ENCODE data around the gene ASB1. TPM values are rescaled to one million over a fixed set of nuclear protein-coding genes. Genes with fewer than 3 reads are reported as not detected.

The ASB1 gene
- total and polyA plus RNA-seq, 9 of the 15 experiments (the other 6 are each of a cell fraction or from before 2014, with no cell fraction given), result 6.3 to 37.7 (median 23.9) TPM

GRCh38 chr2:238449241-238449640, 22.5 kb downstream of the ASB1 start:
- Histone ChIP-seq H3K4me1 (replicated peaks in 1 of 2; ENCODE audit: control insufficient read depth in 2 of 2, insufficient read depth in 2 of 2, low read length in 2 of 2) (no peaks in the 10 kb centered on the region), H3K79me2 (ENCODE audit: control insufficient read depth, insufficient read depth, low read length) (peaks cover under 1% of the 10 kb centered on the region; the same call in 2 of the 3 replicates), H3K9ac (ENCODE audit: insufficient read depth in 1 of 2, low read depth in 2 of 2, low read length in 2 of 2) (no peak overlapping the region), H3K27ac (ENCODE audit: extremely low read depth, low read depth, low read length) (no peak overlapping the region), H3K9me1 (ENCODE audit: control insufficient read depth, insufficient read depth, low read length) (no peaks in the 10 kb centered on the region), H3K4me3 (no peak overlapping the region), H4K20me1 (replicated peaks; ENCODE audit: control insufficient read depth, insufficient read depth, low read length) (no peaks in the 10 kb centered on the region), H2AFZ (ENCODE audit: low read depth, low read length) (no peak overlapping the region), H3K9me3 (replicated peaks; ENCODE audit: control insufficient read depth, insufficient read depth, low read depth, low read length) (no peaks in the 10 kb centered on the region), H3K4me2 (ENCODE audit: insufficient read depth, low read length) (no peak overlapping the region), H3K27me3 (ENCODE audit: control insufficient read depth in 2 of 2, insufficient read depth in 2 of 2, low read length in 2 of 2) (no peaks in the 10 kb centered on the region), H3K36me3 (ENCODE audit: control insufficient read depth, insufficient read depth, low read length) (peaks cover 85% of the 10 kb centered on the region)
- POLR2A ChIA-PET, result interaction anchor here (0.6 to 0.9 kb wide), 3 partner anchors 9 to 274 kb away, joined by 3 read pairs; no protein-coding TSS in a partner anchor
- CTCF ChIA-PET (ENCODE audit: low intra/inter-chr PET ratio), result no interaction called here
- ATAC-seq (no peak), DNase-seq (ENCODE audit: extremely low read depth in 1 of 4, low spot score in 3 of 4) (no peak), FAIRE-seq (no peak)
- BruUV-seq (replicated peaks), result no TSS peak
- intact Hi-C loops (cut with micrococcal nuclease) (no loop called here), in situ Hi-C loops (cut with MboI) (no loop called here)
- 98% methylated on average over 4 of the region's 8 CpGs for WGBS (ENCODE audit: insufficient coverage, low coverage, missing lambda C conversion rate)
- TF ChIP-seq, protein P1, sequence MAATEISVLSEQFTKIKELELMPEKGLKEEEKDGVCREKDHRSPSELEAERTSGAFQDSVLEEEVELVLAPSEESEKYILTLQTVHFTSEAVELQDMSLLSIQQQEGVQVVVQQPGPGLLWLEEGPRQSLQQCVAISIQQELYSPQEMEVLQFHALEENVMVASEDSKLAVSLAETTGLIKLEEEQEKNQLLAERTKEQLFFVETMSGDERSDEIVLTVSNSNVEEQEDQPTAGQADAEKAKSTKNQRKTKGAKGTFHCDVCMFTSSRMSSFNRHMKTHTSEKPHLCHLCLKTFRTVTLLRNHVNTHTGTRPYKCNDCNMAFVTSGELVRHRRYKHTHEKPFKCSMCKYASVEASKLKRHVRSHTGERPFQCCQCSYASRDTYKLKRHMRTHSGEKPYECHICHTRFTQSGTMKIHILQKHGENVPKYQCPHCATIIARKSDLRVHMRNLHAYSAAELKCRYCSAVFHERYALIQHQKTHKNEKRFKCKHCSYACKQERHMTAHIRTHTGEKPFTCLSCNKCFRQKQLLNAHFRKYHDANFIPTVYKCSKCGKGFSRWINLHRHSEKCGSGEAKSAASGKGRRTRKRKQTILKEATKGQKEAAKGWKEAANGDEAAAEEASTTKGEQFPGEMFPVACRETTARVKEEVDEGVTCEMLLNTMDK (IDR thresholded peaks at IDR 0.05; ENCODE audit: borderline replicate concordance, insufficient read depth, low read depth, low read length, poor library complexity, severe bottlenecking), result no peak
- no peak for TF ChIP-seq GABPB1 (CRISPR knock-in tag; IDR thresholded peaks at IDR 0.05)
- TF ChIP-seq MCM5 (IDR thresholded peaks at IDR 0.05; ENCODE audit: low read depth), result no peak
- no peak for TF ChIP-seq BRCA1 (IDR thresholded peaks at IDR 0.05)
- no peak for TF ChIP-seq BRCA1 (CRISPR knock-in tag; IDR thresholded peaks at IDR 0.05)
- TF ChIP-seq GTF2E2 (tag; IDR thresholded peaks at IDR 0.05), result no peak
- TF ChIP-seq, protein P2, sequence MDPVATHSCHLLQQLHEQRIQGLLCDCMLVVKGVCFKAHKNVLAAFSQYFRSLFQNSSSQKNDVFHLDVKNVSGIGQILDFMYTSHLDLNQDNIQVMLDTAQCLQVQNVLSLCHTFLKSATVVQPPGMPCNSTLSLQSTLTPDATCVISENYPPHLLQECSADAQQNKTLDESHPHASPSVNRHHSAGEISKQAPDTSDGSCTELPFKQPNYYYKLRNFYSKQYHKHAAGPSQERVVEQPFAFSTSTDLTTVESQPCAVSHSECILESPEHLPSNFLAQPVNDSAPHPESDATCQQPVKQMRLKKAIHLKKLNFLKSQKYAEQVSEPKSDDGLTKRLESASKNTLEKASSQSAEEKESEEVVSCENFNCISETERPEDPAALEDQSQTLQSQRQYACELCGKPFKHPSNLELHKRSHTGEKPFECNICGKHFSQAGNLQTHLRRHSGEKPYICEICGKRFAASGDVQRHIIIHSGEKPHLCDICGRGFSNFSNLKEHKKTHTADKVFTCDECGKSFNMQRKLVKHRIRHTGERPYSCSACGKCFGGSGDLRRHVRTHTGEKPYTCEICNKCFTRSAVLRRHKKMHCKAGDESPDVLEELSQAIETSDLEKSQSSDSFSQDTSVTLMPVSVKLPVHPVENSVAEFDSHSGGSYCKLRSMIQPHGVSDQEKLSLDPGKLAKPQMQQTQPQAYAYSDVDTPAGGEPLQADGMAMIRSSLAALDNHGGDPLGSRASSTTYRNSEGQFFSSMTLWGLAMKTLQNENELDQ (CRISPR knock-in tag; IDR thresholded peaks at IDR 0.05; ENCODE audit: borderline replicate concordance), result no peak
- no peak for TF ChIP-seq NFYB (IDR thresholded peaks at IDR 0.05; ENCODE audit: extremely low read depth, insufficient read length)
- TF ChIP-seq ZNF146 (CRISPR knock-in tag; IDR thresholded peaks at IDR 0.05; ENCODE audit: unreplicated experiment), result no peak
- TF ChIP-seq SMAD3 (CRISPR knock-in tag; conservative IDR thresholded peaks at IDR 0.05), result no peak
- no peak for TF ChIP-seq ZNF589 (CRISPR knock-in tag; IDR thresholded peaks at IDR 0.05; ENCODE audit: low read depth)
- TF ChIP-seq, protein P3, sequence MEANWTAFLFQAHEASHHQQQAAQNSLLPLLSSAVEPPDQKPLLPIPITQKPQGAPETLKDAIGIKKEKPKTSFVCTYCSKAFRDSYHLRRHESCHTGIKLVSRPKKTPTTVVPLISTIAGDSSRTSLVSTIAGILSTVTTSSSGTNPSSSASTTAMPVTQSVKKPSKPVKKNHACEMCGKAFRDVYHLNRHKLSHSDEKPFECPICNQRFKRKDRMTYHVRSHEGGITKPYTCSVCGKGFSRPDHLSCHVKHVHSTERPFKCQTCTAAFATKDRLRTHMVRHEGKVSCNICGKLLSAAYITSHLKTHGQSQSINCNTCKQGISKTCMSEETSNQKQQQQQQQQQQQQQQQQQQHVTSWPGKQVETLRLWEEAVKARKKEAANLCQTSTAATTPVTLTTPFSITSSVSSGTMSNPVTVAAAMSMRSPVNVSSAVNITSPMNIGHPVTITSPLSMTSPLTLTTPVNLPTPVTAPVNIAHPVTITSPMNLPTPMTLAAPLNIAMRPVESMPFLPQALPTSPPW (CRISPR knock-in tag; IDR thresholded peaks at IDR 0.05), result no peak
- TF ChIP-seq ZSCAN32 (CRISPR knock-in tag; IDR thresholded peaks at IDR 0.05), result no peak
- no peak for TF ChIP-seq ELF1 (tag; IDR thresholded peaks at IDR 0.05)
